ENCODE measurements around the gene SLC26A1. TPM values are rescaled to one million over a fixed set of nuclear protein-coding genes. Genes with fewer than 3 reads are reported as not detected.
A peak's percentile ranks its signal among the peaks of the same experiment; 100 is the strongest.

The SLC26A1 gene
- total RNA-seq, 1 experiment from 2014 or later, result 0.22 TPM

GRCh38 chr4:970854-971520 lies 22.2 kb downstream of the SLC26A1 start:
- TF ChIP-seq, protein P1, sequence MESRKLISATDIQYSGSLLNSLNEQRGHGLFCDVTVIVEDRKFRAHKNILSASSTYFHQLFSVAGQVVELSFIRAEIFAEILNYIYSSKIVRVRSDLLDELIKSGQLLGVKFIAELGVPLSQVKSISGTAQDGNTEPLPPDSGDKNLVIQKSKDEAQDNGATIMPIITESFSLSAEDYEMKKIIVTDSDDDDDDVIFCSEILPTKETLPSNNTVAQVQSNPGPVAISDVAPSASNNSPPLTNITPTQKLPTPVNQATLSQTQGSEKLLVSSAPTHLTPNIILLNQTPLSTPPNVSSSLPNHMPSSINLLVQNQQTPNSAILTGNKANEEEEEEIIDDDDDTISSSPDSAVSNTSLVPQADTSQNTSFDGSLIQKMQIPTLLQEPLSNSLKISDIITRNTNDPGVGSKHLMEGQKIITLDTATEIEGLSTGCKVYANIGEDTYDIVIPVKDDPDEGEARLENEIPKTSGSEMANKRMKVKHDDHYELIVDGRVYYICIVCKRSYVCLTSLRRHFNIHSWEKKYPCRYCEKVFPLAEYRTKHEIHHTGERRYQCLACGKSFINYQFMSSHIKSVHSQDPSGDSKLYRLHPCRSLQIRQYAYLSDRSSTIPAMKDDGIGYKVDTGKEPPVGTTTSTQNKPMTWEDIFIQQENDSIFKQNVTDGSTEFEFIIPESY (IDR thresholded peaks at IDR 0.05; ENCODE audit: extremely low read depth, insufficient replicate concordance, low read length), result no peak
- TF ChIP-seq ZNF274 (IDR thresholded peaks at IDR 0.05; ENCODE audit: low read depth, low read length) (no peak), ZFX (IDR thresholded peaks at IDR 0.05) (no peak), SRF (IDR thresholded peaks at IDR 0.05; ENCODE audit: low read depth) (no peak), POLR2A (IDR thresholded peaks at IDR 0.05; ENCODE audit: borderline replicate concordance, extremely low read depth, insufficient read depth, insufficient read length) (no peak), TCF7L2 (IDR thresholded peaks at IDR 0.05; ENCODE audit: borderline replicate concordance, extremely low read depth, insufficient read depth, insufficient read length) (no peak), EGR1 (IDR thresholded peaks at IDR 0.05; ENCODE audit: low read depth) (no peak), RAD21 (IDR thresholded peaks at IDR 0.05; ENCODE audit: low read depth) (no peak)
- Histone ChIP-seq H2AFZ (ENCODE audit: low read depth, low read length, poor library complexity, severe bottlenecking) (no peak overlapping the region), H3K9me3 (ENCODE audit: control insufficient read depth in 1 of 2, insufficient read depth in 1 of 2, low read depth in 1 of 2, low read length in 2 of 2) (no peaks in the 10 kb centered on the region), H3K9me2 (ENCODE audit: insufficient read depth) (no peaks in the 10 kb centered on the region), H3K4me1 (ENCODE audit: control insufficient read depth in 1 of 2, insufficient read depth in 2 of 2, low read length in 2 of 2) (peaks cover 9 to 19% of the 10 kb centered on the region in 2 experiments; a peak in 3 of 4 replicates), H3K79me2 (ENCODE audit: insufficient read depth, low read length) (no peaks in the 10 kb centered on the region), H3K4me2 (ENCODE audit: low read length) (0 out of 2 replicates have a peak overlapping the region, but pooled peaks have one; percentile 92), H4K20me1 (ENCODE audit: insufficient read depth) (no peaks in the 10 kb centered on the region), H3K27ac (ENCODE audit: low read depth, low read length) (no peak overlapping the region), H3K9ac (ENCODE audit: low read length) (no peak overlapping the region), H3K36me3 (ENCODE audit: control insufficient read depth in 1 of 2, insufficient read depth in 2 of 2, low read length in 2 of 2) (no peaks in the 10 kb centered on the region), H3K27me3 (ENCODE audit: insufficient read depth, low read length) (no peaks in the 10 kb centered on the region), H3K4me3 (replicated peaks in 1 of 2; ENCODE audit: low read depth in 1 of 2, low read length in 2 of 2) (no peak overlapping the region)
- DNase-seq (ENCODE audit: low read depth, low spot score) (no peak), ATAC-seq (no peak)
- ChIA-PET CTCF (no interaction called here), POLR2A (no interaction called here), RAD21 (ENCODE audit: low non-redundant PET in 1 of 2, low total read pairs in 2 of 2, uncharacterized antibody in 2 of 2, unreplicated experiment in 2 of 2) (no interaction called here)
- intact Hi-C loops (cut with micrococcal nuclease), result no loop called here
- TSS peak; percentile 34 for BruUV-seq (replicated peaks)
